ENCODE results near the gene SNX25. TPM values are rescaled to one million over a fixed set of nuclear protein-coding genes. Genes with fewer than 3 reads are reported as not detected.

Gene SNX25
- total and polyA plus RNA-seq, 2 of the 13 experiments (the other 11 are each of a cell fraction or from before 2014, with no cell fraction given) = 23.4 to 23.5 TPM

DNA sequence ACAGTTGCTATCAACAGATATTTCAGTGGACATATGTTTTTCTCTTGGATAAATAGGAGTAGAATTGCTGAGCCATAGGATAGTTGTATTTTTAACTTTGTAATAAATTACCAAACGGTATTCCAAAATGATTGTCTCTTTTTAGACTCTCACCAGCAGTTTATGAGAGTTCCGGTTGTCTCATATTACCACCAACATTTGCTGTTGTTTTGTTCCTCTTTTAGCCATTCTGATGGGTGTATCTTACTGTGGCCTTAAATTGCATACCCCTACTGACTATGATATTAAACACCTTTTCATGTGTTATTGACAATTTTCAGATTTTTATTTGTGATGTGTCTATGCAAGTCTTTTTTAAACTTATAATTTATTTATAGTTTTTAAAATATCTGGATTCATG lies 39.7 kb downstream of the SNX25 start (continued):
- TF ChIP-seq YY1 (IDR thresholded peaks at IDR 0.05; ENCODE audit: insufficient read depth, insufficient replicate concordance, low read depth, low read length) = no peak
- TF ChIP-seq, protein P1, sequence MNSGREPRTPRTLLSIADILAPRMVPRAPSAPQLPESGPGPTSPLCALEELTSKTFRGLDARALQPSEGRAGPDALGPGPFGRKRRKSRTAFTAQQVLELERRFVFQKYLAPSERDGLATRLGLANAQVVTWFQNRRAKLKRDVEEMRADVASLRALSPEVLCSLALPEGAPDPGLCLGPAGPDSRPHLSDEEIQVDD (CRISPR knock-in tag; IDR thresholded peaks at IDR 0.05; ENCODE audit: borderline replicate concordance) = no peak
- no peak for TF ChIP-seq ZNF75D (CRISPR knock-in tag; IDR thresholded peaks at IDR 0.05; ENCODE audit: borderline replicate concordance)

DNA sequence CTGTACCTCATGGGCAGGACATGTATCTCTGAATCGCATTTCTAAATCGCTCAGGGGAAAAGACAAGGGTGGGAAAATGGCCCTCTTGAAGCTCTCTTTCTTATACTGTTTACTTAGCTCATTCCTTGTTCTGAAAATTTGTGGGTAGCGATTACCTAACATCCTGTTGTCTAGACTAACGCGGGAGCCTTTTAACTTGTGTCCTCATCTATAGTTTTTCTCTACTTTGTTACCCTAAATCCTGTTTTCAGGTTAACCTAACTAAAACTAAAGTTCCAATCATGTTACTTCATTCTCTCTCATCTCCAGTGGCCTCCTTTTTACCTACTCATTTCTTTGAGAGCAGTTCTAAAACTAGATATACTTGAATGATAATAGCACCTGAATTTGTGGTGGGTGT lies 45.0 kb downstream of the SNX25 start:
- DNase-seq (ENCODE audit: low spot score) (peak; percentile 58), FAIRE-seq (no peak), ATAC-seq (no peak)
- Histone ChIP-seq H3K27me3 (ENCODE audit: control insufficient read depth in 1 of 2, insufficient read depth in 2 of 2, low read length in 2 of 2) (no peaks in the 10 kb centered on the region), H3K4me2 (ENCODE audit: low read depth, low read length) (no peak overlapping the region), H3K4me3 (replicated peaks in 1 of 3; ENCODE audit: insufficient read depth in 1 of 3, low read depth in 2 of 3, low read length in 3 of 3) (no peak overlapping the region), H3K9me3 (ENCODE audit: low read length) (no peaks in the 10 kb centered on the region), H4K20me1 (ENCODE audit: insufficient read depth, low read length) (no peaks in the 10 kb centered on the region), H2AFZ (ENCODE audit: low read length) (no peak overlapping the region), H3K27ac (ENCODE audit: extremely low read length, insufficient read depth, low read length) (no peak overlapping the region), H3K36me3 (replicated peaks in 1 of 2; ENCODE audit: control insufficient read depth in 1 of 2, insufficient read depth in 2 of 2, low read length in 2 of 2) (peaks cover 4 to 32% of the 10 kb centered on the region in 2 experiments), H3K4me1 (ENCODE audit: insufficient read depth, low read length) (peaks cover 15% of the 10 kb centered on the region), H3K79me2 (ENCODE audit: insufficient read depth, low read length) (no peaks in the 10 kb centered on the region), H3K9ac (ENCODE audit: insufficient read depth, low read depth, low read length) (no peak overlapping the region)
- WGBS (ENCODE audit: low lambda C conversion rate) = 77% methylated on average over 5 of the region's 5 CpGs
- intact Hi-C loops (cut with micrococcal nuclease; ENCODE audit: unreplicated experiment) = no loop called here
- no TSS peak for BruUV-seq (replicated peaks)
- in situ Hi-C loops (cut with HindIII; ENCODE audit: extremely low pct_ligation_motif_present, low pct_unique_long_range_greater_than_20kb) = no loop called here
- ChIA-PET POLR2A (no interaction called here), CTCF (ENCODE audit: low intra/inter-chr PET ratio, low total read pairs) (no interaction called here)
- TF ChIP-seq BCL6 (CRISPR knock-in tag; IDR thresholded peaks at IDR 0.05) (peak; percentile 28; the same call in 1 of the 2 replicates), ZSCAN30 (CRISPR knock-in tag; IDR thresholded peaks at IDR 0.05) (no peak), ZNF749 (CRISPR knock-in tag; IDR thresholded peaks at IDR 0.05; ENCODE audit: borderline replicate concordance) (no peak), ETV5 (CRISPR knock-in tag; IDR thresholded peaks at IDR 0.05; ENCODE audit: borderline replicate concordance) (peak; percentile 43; the same call in 1 of the 2 replicates), ZNF678 (CRISPR knock-in tag; IDR thresholded peaks at IDR 0.05) (no peak), FOXA1 (IDR thresholded peaks at IDR 0.05) (no peak), FOXA1 (CRISPR knock-in tag; IDR thresholded peaks at IDR 0.05) (peak; percentile 33; the same call in 1 of the 2 replicates), MTA1 (CRISPR knock-in tag; IDR thresholded peaks at IDR 0.05; ENCODE audit: borderline replicate concordance) (no peak), TCF7 (IDR thresholded peaks at IDR 0.05; ENCODE audit: low read depth) (peak; percentile 51), RARA (CRISPR knock-in tag; IDR thresholded peaks at IDR 0.05) (0 out of 2 replicates have a peak, but pooled peaks have one; percentile 29), ZSCAN21 (CRISPR knock-in tag; IDR thresholded peaks at IDR 0.05; ENCODE audit: borderline replicate concordance) (no peak), SKI (IDR thresholded peaks at IDR 0.05; ENCODE audit: partially characterized antibody) (peak; percentile 57), FOXA3 (CRISPR knock-in tag; IDR thresholded peaks at IDR 0.05) (0 out of 2 replicates have a peak, but pooled peaks have one; percentile 24), SYNCRIP (IDR thresholded peaks at IDR 0.05; ENCODE audit: insufficient read depth, low read depth, low read length) (no peak), SAP130 (CRISPR knock-in tag; IDR thresholded peaks at IDR 0.05; ENCODE audit: low read depth) (peak; percentile 32; the same call in 1 of the 2 replicates)
- TF ChIP-seq, protein P2, sequence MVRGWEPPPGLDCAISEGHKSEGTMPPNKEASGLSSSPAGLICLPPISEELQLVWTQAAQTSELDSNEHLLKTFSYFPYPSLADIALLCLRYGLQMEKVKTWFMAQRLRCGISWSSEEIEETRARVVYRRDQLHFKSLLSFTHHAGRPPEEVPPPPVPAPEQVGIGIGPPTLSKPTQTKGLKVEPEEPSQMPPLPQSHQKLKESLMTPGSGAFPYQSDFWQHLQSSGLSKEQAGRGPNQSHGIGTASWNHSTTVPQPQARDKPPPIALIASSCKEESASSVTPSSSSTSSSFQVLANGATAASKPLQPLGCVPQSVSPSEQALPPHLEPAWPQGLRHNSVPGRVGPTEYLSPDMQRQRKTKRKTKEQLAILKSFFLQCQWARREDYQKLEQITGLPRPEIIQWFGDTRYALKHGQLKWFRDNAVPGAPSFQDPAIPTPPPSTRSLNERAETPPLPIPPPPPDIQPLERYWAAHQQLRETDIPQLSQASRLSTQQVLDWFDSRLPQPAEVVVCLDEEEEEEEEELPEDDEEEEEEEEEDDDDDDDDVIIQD (CRISPR knock-in tag; IDR thresholded peaks at IDR 0.05; ENCODE audit: low read depth) = peak; percentile 78; the same call in 1 of the 2 replicates
- TF ChIP-seq, protein P3, sequence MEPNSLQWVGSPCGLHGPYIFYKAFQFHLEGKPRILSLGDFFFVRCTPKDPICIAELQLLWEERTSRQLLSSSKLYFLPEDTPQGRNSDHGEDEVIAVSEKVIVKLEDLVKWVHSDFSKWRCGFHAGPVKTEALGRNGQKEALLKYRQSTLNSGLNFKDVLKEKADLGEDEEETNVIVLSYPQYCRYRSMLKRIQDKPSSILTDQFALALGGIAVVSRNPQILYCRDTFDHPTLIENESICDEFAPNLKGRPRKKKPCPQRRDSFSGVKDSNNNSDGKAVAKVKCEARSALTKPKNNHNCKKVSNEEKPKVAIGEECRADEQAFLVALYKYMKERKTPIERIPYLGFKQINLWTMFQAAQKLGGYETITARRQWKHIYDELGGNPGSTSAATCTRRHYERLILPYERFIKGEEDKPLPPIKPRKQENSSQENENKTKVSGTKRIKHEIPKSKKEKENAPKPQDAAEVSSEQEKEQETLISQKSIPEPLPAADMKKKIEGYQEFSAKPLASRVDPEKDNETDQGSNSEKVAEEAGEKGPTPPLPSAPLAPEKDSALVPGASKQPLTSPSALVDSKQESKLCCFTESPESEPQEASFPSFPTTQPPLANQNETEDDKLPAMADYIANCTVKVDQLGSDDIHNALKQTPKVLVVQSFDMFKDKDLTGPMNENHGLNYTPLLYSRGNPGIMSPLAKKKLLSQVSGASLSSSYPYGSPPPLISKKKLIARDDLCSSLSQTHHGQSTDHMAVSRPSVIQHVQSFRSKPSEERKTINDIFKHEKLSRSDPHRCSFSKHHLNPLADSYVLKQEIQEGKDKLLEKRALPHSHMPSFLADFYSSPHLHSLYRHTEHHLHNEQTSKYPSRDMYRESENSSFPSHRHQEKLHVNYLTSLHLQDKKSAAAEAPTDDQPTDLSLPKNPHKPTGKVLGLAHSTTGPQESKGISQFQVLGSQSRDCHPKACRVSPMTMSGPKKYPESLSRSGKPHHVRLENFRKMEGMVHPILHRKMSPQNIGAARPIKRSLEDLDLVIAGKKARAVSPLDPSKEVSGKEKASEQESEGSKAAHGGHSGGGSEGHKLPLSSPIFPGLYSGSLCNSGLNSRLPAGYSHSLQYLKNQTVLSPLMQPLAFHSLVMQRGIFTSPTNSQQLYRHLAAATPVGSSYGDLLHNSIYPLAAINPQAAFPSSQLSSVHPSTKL (CRISPR knock-in tag; IDR thresholded peaks at IDR 0.05) = peak; percentile 51; the same call in 1 of the 2 replicates
